Stromal cell of bone marrow (primary cell): Measurements from ENCODE around the gene KIAA1614.

ENCODE experiments used
- DNase-seq: peaks from one replicate; pipeline ENCODE4 v3.0.0-alpha.2; 2012; ENCODE audit warnings: low read depth

Gene KIAA1614, protein sequence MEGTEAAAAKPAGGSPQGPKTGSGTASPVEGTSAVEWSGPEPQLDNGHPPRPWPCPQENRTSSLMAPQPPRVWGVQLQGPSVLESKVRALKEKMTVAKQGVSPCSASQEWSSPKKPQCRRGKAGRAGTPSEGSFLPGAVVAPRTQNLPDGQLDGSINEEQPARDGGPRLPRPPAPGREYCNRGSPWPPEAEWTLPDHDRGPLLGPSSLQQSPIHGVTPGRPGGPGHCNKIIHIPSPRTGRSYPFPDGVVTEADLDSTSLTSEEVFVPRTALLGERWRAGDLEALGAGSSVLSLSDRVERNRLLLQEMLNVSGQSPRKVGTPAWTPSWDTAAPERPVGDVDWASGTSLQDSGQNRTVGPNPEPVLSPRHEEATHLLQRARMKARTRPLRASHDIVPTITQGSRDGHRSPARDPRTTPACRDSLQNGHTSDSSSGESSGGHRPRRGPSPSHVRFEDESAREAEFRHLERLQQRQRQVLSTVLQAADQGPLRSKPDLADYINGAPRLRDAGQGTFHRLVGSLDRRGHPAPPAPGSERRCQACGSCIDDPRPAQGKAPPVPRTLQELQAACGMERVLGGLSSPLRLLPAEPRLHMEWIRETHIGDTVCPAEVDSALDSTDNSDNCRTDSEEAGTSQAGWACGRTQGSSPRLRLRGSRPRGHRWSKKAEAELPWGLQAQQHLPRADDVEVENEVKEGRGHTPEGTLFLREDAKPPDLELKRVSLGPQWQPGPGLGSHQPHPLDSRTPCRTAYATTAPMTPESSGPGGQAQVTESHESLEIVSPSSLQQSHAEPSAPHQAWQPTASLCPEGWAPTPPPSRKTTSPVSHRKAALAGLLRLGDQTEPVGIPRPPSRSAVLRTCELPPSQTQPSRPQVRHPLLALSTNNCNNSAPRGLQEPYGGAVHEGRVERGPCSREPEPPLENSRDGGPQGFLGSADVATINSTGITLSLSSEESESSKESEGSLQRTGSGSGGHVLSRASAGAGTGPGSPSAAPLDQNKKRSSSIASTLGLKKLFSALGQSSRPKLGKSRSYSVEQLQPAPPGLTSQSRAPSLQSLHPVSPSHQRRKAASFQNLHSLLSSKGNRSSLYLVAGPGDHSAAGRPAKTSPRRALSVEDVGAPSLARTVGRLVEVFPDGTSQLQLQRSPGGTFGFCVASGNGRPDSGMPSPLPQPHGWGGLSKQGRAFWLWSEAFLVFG

DNA sequence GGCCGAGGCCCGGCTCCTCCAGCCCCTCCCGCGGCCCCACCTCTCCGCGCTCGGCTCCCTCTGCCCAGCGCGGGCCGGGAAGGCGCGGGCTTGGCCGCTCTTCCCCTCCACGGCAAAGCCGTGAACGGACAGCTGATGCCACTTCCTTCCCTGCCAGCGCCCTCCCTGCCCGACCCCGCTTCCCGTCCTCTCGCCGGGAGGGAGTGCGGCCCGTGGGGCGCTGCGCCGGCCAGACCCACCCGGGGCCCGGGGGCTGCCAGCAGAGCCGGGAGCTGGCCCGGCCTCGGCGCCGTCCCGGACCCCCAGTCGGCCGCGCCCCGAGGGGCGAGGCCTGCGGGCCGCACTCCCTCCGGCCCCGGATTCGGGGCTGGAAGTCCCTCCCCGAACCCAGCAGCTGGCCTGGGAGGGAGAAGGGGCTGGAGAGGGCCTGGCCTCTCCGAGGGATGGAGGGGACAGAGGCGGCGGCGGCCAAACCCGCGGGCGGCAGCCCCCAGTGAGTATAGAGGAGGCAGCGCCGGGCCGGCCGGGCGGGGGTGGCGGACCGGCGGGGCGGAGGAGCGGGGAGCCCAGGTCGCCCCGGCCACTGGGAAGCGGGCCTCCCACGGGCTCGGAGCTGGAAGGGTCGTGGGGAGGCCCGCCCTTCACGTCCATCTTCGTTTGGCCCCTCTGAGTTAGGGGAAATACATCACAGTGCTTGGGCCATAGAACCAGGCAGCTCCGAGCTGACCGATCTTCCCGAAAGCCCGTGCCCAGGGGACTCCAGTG, at the start of gene KIAA1614:
KIAA1614 (plus strand) TSS at position 97 of the 765 bp plus-strand sequence; CDS start at position 444, 347 bp downstream.
- DNase-seq = peak; percentile 40

DNA sequence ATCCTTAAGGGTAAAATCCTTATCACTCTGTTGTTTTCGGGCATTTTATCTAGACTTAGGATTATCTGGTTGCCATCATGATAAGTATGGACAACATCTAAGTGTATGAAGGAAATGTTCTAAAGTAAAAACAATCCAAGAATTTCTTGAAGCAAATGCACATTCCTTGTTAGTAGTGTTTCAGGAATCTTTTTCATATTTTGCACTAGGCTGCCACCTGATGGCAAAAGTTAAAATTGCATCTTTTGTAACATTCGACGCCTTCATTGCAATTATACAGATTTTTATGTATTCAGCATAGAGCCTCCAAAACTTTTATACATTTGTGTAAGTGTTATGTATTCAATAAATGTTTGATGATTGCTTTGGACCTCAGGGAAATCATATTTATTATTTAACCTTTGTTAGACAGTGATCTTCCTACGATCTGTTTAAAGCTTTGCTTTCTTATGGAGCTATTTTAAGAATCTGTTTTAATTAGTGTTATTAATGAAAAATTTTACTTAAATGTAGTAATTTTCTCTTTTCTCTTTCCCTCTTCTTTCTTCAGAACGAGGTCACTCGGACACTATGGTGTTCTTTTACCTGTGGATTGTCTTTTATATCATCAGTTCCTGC, 49.4 kb upstream of the KIAA1614 start:
- DNase-seq = peak; percentile 36

DNA sequence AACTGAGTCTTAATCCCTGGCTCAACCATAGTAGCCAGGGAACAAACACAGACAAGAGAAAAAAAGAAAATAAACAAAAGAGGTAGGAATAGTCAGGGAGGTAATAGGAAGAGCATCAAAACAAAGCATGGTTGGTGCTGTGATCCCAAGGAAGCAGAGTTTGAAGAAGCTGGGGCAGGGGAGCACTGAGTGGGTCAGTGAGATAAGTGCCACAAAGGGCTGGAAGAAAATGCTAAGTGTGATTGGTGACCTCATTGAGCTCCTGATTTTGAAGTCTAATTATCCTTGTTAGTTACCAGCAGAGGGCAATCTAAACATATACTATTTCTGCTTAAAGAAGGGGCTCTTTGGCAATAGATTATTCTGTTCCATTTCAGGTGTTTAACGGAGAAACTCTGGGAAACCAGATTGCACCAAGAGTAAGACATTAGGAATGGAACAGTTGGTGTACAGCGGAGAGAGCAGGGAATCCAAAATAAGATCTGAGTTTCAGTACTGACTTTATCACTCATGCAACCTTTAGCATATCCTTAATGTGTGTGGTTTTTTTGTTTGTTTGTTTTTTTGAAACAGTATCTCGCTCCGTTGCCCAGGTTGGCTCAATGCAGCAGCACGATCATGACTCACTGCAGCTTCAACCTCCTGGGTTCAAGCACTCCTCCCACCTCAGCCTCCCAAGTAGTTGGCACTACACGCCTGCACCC, 30.7 kb upstream of the KIAA1614 start:
- DNase-seq = peak; percentile 18

DNA sequence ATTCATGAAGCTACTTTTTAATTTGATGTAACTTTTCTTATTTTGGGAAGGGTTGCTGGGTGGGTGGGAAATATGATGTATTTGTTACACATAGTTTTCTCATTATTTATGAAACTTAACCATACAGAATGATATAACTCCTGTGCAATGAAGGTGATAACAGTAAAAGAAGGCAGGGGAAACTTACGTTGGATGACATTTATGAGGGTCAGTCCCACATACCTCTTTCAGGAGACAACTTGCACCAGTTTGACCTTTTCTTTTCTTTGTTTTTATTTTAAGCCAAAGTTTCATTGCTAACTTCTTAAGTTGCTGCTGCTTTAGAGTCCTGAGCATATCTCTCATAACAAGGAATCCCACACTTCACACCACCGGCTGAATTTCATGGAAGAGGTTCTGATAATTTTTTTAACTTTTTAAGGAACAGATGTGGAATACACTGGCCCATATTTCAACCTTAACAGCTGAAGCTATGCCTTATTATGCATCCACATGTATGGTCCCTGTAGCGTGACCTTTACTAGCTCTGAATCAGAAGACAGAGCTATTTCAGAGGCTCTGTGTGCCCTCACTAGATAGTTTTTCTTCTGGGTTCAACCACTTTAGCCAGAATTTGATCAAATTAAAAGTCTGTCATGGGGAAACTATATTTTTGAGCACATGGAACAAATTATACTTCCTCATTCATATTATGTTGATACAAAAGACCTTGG, 28.0 kb upstream of the KIAA1614 start:
- no peak for DNase-seq

DNA sequence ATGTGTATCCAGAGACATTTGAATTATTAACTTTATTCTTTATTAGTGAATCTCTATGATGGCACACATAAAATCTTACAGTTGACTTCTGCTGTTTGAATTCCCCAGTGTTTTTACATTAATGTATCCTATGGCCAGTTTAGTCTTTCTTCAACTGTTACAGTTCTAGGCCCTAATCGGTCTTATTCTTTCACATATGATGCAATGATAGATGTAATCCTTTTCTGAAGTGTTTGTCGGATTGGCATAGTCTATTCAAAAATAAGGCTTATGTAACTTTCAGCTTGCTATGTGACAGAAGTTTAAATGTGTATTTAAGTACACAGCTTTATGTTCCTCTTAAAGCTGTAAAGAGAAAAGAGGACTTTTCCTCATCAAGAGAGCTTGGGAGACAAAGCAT, 26.4 kb upstream of the KIAA1614 start:
- DNase-seq = no peak

DNA sequence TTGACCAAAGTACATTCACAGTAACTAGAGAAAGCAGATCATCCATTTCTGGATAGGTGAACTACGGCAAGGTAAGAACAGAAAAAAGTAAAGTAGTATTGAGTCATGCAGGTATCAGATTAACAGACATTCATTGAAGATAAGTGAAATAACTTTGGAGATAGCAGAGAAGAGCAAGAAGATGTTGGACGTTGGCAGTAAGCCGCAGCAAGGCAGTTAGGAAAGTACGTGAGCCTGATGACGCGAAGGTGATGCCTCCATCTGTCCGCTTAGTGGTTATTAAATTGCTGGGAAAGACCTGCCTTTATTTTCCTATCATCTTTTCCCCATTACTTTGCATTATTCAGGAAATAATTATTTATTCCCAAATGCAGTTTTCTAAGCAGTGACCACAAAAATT, 24.9 kb upstream of the KIAA1614 start:
- no peak for DNase-seq

DNA sequence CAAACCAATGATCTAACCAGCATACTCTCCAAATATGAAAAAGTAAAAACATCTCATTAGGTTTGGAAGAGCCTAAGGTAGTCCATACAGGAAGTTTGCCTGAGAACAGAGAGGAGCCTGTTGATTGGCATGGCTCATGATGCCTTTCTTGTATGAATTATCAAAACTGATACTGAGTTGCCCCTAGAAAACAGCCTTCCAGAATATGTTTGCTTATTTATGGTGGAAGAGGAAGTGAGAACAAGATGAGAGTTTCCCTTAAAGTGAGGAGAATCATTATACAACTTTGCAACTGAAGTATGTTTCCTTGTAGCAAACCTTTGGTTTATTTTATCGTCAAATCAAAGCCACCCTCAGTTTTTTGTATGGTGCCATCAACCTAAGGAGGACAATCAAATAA, 23.8 kb upstream of the KIAA1614 start:
- DNase-seq = no peak

DNA sequence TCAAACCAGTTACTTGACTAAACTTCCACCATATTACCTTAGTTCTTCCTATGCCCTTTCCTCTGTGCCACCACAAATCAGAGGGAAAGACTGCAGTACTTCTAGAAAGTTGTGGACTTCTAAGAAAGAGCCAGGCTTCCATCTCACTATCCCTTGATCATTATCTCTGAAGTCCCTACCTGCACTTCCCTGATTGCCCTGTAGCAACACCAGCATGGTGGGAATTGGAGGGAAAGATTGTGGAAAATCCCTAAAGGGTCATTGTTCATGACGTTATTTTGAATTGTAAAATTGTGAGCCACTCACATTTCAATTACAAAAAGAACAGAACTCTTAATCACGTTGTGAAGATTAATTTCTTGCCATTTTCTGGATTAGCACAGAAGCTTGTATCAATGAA, 23.4 kb upstream of the KIAA1614 start:
- no peak for DNase-seq

DNA sequence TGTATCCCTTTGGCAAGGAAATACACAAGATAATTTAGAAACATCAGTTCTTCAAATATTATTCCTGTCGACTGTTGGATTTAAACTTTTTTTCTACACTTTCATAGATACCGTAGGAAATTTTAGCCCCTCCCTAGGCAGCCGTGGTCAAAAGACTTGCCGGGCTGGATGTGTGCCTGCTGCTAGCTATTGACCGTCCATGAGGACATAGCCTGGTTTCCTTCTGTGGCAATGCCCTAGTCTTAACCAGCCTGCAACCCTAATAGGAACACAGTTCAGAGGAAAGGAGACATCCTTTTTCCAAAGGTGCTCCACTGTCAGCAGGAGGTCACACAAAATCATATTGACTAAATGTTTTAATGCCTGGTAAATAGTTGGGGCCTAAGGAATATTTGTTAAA, 20.4 kb upstream of the KIAA1614 start:
- DNase-seq = no peak

DNA sequence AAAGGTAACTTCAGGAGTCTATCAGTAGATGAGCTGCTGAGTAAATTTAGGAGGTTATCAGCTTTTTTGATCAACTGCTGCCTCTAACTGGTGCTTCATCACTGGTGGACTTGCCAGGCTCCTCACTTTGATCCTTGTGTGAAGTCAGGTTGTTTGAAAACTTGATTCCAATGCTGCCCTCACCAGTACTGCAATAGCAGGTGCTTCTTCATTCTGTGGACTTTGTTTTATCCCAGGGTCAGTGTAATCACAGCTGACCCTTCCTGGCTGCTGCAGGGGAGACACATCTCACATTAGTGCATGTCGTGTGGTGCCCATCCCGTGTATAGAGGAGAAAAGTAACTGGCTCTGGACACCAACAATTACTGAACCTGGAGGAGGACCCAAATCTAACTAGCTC, 20.0 kb upstream of the KIAA1614 start:
- DNase-seq = no peak

DNA sequence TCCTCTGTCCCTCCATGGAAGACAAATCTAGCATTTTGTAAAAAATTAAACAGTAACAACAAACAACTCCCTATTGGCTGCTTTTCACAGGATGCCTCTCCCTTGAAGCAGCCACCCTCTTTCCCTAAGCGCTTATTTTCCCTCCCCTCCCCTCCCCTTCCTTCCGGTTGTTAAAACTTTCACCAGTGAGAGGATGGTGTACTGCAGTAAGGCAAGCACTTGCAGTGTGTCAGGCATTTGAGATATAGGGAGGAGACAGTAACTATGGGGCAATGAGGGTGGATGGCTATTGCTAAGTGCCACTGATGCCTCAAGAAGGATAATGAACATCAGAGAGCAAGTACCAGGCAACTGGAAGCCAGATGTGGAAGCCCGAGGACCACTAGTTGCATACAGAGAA, 19.1 kb upstream of the KIAA1614 start:
- DNase-seq = no peak

DNA sequence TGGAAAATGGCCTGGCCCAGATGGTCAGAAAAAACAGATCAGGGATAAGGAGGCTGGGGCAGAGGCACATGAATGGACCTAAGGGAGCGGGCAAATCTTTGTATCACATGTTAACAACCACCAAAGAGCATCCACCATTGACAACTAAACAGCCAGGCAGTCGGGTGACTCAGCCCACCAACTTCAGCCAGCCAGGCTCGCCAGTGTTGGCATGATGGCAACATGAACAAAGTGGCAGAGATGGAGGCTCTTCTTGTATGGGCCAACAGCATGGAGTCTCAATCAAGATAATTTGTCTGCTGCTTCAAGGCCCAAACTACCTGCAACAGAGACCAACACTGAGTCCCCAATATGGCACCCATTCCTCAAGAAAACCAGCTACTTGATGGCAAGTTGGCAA, 16.5 kb upstream of the KIAA1614 start:
- no peak for DNase-seq

DNA sequence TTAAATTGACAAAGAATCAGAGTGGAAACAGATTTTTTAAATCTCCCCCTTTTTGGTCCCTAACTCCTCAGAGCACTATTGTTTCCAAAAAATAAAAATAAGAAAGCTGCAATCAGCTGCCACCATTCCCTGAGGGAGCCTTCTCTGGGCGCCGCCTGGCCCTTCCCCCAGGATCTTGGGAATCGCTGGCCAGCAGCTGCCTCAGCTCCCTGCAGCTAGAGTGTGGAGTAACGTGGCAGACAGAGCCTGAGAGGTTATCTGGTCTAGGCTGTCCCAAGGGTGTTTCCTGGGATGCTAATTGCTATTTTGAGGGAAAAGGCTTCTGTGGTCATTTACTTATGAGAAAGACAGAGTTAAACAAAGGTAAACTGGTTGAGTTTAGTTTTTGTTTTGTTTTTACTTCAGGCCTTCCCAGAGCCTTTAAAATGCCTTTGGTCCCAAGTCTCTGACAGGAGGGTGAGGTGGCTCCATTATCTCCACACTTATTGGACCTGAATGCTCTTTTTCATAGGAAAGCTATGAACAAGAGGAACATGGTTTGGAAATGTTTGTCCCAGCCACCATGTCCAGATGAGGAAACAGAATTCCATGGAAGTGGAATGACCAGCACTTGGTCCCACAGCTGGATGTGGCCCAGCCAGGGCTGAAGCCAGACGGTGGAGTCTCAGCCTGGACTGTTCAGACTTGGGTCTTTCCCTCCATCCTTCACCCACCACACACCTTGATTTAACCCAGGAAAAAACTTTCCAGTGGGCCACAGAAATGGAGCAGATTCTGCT, 14.1 kb upstream of the KIAA1614 start:
- no peak for DNase-seq

DNA sequence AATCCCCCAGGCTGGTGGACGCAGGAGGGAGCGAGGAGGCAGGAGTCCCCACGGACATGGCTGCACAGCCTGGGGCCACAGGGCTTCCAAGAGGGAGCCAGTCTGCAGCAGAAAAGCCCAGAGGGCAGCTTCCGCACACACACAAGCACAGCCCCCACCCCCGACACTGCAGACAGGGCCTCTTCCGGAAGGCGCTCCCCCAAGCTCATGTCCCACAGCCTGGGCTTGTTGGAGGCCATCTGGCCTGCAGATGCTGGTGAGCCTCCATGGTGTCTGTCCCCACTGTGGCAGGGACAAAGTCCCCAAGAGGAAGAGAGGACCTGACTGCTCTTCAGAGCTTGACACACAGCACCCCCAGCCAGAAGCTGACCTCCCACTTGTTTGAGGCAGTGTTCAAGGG, 13.4 kb upstream of the KIAA1614 start:
- no peak for DNase-seq

DNA sequence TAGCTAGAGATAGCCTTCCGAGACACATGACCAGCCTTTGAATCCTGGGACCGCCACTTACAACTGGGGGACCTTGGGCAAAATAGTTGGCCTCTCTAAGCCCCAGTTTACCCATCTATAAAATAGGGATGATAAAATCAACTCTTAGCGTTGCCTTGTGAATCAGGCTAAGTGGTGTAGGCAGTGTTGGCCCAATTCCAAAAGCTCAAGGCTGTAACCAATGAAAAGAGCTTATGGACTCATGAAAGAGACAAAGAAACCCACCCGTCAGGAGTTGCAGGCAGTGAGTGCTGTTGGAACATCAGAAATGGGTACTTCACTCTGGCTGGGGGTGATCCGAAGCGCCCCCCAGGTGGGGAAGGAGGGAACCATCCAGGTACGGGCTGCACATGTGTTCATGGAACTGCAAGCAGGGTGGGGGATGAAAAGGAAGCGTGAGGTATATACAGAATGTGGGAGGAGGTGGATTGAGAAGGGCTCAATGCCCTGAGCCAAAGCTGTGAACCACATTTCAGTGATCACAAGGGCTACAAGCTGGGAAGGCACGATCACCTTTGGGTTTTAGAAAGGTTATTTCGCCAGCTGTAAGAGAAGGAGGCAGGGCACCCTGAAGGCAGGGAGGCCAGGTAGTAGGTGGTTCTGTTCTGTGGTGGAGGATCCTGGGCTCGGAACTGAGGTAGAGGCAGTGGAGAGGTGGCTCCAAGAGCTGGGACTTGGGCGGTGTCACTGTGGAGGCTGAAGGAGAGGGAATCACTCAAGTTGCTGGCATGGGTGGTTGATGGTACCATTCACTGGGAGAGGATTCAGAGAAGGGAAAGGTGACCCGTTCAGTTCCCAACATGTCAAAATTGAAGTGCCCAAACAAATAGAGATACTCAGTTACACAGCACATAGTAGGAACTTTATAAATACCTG, 11.4 kb upstream of the KIAA1614 start:
- no peak for DNase-seq

DNA sequence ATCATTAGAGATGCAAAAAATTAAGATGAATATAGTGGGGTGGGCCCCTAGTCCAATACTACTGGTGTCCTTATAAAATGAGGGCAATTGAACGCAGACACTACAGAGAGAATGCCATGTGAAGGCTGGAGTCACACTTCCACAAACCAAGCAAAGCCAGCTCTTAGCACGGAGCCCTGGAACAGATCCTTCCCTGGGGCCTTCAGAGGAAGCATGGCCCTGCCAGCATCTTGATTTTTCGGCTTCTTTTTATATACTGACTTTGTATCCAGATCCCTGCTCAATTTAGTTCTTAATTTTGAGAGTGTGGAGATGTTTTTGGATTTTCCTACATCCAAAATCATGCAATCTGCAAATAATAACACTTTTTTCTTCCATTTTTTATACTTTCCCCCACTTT, 10.2 kb upstream of the KIAA1614 start:
- DNase-seq = no peak

DNA sequence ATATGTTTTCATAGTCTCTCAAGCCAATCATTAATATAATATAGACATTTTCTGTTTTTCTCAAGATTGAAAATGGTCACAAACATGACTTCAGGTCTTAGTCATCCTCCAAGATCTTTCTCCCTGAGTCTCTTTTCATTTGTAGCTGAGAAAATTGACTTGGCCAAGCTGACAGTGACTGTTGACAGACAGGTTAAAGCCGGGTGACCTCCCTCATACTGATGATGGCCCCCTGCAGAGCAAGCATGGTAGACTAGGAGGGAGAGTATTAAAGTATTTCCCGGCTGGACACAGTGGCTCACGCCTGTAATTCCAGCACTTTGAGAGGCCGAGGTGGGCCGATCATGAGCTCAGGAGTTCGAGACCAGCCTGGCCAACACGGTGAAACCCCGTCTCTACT, 6.8 kb upstream of the KIAA1614 start:
- no peak for DNase-seq

DNA sequence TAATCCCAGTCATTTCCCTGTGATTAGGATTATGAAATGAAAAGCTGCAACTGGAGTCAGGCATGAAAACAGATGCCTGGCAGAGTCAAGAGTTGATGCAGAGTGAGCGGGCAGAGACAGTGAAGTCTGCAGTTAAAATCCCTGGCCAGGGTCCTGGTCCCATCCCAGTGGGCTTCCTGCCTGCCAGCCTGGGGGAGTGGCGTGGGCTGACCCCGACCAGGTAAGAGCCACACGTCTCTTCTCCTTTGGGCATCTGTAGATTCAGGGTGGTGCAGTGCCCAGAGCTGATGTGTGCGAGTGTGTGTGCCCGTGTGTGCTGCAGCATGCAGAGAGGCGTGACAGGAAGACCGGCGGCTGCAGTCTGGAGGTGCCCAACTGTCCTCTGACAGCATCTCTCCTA, 6.2 kb upstream of the KIAA1614 start:
- DNase-seq = no peak
